Panc1 (cell line): ENCODE measurements around the gene PLEKHA7. TPM values are rescaled to one million over a fixed set of nuclear protein-coding genes. Genes with fewer than 3 reads are reported as not detected.

Experiments
- ATAC-seq: fragments of 200-7000 bp; cut with Tn5 transposase; 2 replicates; pipeline ENCODE4 v1.9.1; 2020; ENCODE audit warnings: mild to moderate bottlenecking, moderate library complexity
- BruUV-seq: library from RNA; stranded (reverse); fragments of 400-500 nt; replicated peaks from 2 replicates; lab custom pipeline; 2021; lab: Mats Ljungman, UMichigan
- CTCF ChIA-PET: fragments of 300-600 bp; sonication (Branson Sonifier 250); formaldehyde crosslinking; loops from one replicate; lab custom pipeline; 2022; ENCODE audit warnings: antibody characterized with exemption; lab: Charles Lee
- POLR2A ChIA-PET: fragments of 300-600 bp; sonication (Branson Sonifier 250); formaldehyde crosslinking; loops from one replicate; lab custom pipeline; 2022; ENCODE audit warnings: antibody characterized with exemption; lab: Charles Lee
- DNase-seq: peaks from one replicate; pipeline ENCODE4 v3.0.0-alpha.2; 2010; ENCODE audit warnings: low read depth, low spot score
- H3K27ac ChIP-seq: 2 replicates; pipeline ENCODE4 v1.5.1; 2011; ENCODE audit warnings: mild to moderate bottlenecking, low read length, inconsistent platforms
- H3K27me3 ChIP-seq: fragments of 200-500 bp; sonication (Bioruptor generic); 2 replicates; pipeline ENCODE4 v1.6.0; 2014; ENCODE audit warnings: low read length, inconsistent platforms; ENCODE audit not compliant: control insufficient read depth, insufficient read depth
- H3K36me3 ChIP-seq: fragments of 200-500 bp; sonication (Bioruptor generic); 2 replicates; pipeline ENCODE4 v1.5.1; 2014; ENCODE audit warnings: inconsistent platforms, mild to moderate bottlenecking, low read length, moderate library complexity; ENCODE audit not compliant: control insufficient read depth, insufficient read depth
- H3K4me1 ChIP-seq: 2 replicates; pipeline ENCODE4 v1.5.1; 2011; ENCODE audit warnings: inconsistent platforms, mild to moderate bottlenecking, low read length, moderate library complexity; ENCODE audit not compliant: control insufficient read depth, insufficient read depth
- H3K4me3 ChIP-seq, 2 experiments: 2 replicates each; pipeline ENCODE4 v1.5.1; 2011 to 2012; ENCODE audit warnings: low read depth in 2 of 2, low read length in 2 of 2, mild to moderate bottlenecking in 2 of 2, inconsistent platforms in 1 of 2, moderate library complexity in 1 of 2
- H3K9me3 ChIP-seq: fragments of 200-500 bp; sonication (Bioruptor generic); 2 replicates; pipeline ENCODE4 v1.5.1; 2014; ENCODE audit warnings: low read depth, mild to moderate bottlenecking, inconsistent platforms, low read length, moderate library complexity; ENCODE audit not compliant: control insufficient read depth, insufficient read depth
- CTCF ChIP-seq: fragments of 450-650 bp; IDR thresholded peaks from 2 replicates; pipeline ENCODE4 v1.5.1; 2017; ENCODE audit warnings: mild to moderate bottlenecking
- POLR2AphosphoS5 ChIP-seq: IDR thresholded peaks from 2 replicates; pipeline ENCODE4 v1.6.1; 2012; ENCODE audit warnings: mild to moderate bottlenecking, low read depth, low read length, moderate library complexity
- REST ChIP-seq, 2 experiments: IDR thresholded peaks; 2 replicates each; pipeline ENCODE4 v1.6.1; 2011 to 2012; ENCODE audit warnings: low read depth in 2 of 2, control low read depth in 1 of 2, low read length in 1 of 2, mild to moderate bottlenecking in 1 of 2, moderate library complexity in 1 of 2; ENCODE audit not compliant: insufficient read depth in 1 of 2
- SIN3A ChIP-seq: IDR thresholded peaks from 2 replicates; pipeline ENCODE4 v1.6.1; 2012; ENCODE audit warnings: low read depth, mild to moderate bottlenecking, low read length, moderate library complexity, borderline replicate concordance; ENCODE audit not compliant: insufficient read depth
- TCF7L2 ChIP-seq: IDR thresholded peaks from 2 replicates; pipeline ENCODE4 v1.6.1; 2011; ENCODE audit warnings: mild to moderate bottlenecking, low read depth, low read length, inconsistent platforms
- in situ Hi-C: cut with HindIII; loops from 2 replicates; pipeline ENCODE4 v1.10.0; 2016; ENCODE audit warnings: low sequenced_read_pairs, low pct_unique_long_range_greater_than_20kb
- intact Hi-C: fragments of 100-400 bp; cut with micrococcal nuclease; formaldehyde crosslinking; loops from one replicate; pipeline ENCODE4 v1.10.0; 2022; ENCODE audit not compliant: unreplicated experiment
- total RNA-seq: library from RNA; stranded (reverse); gene quantifications from one replicate; pipeline ENCODE4 v1.2.1, GENCODE V29; 2021; ENCODE audit not compliant: unreplicated experiment

Gene PLEKHA7
- total RNA-seq, 1 experiment from 2014 or later, result 11.6 TPM

- CTCF ChIA-PET, result no interaction called here
- H3K9me3 ChIP-seq, result no peaks in the 10 kb centered on the region
- BruUV-seq, result no TSS peak
Observed at GRCh38 chr11:16843294-16843693, 170.9 kb downstream of the PLEKHA7 start.

GRCh38 chr11:16841984-16842383, 172.2 kb downstream of the PLEKHA7 start:
- H3K36me3 ChIP-seq, result 0 out of 2 replicates have a peak, but pooled peaks cover 2% of the 10 kb centered on the region
- no peaks in the 10 kb centered on the region for H3K27me3 ChIP-seq
- BruUV-seq, result no TSS peak
- TF ChIP-seq POLR2AphosphoS5 (no peak), TCF7L2 (no peak), SIN3A (no peak), REST (IDR thresholded peaks at IDR 0.05; ENCODE audit: insufficient read depth in 1 of 2, low read depth in 2 of 2, low read length in 1 of 2) (no peak), CTCF (no peak)
- DNase-seq (no peak), ATAC-seq (no peak)
- intact Hi-C loops (no loop called here), in situ Hi-C loops (no loop called here)
- no peaks in the 10 kb centered on the region for H3K9me3 ChIP-seq
- ChIA-PET CTCF (no interaction called here), POLR2A (no interaction called here)
- no peaks in the 10 kb centered on the region for H3K4me1 ChIP-seq
- no peak overlapping the region for H3K27ac ChIP-seq
- no peak overlapping the region for H3K4me3 ChIP-seq

More at GRCh38 chr11:16843294-16843693, 170.9 kb downstream of the PLEKHA7 start:
- POLR2A ChIA-PET, result no interaction called here
- no peak for DNase-seq
- Histone ChIP-seq H3K36me3 (0 out of 2 replicates have a peak, but pooled peaks cover 2% of the 10 kb centered on the region), H3K27ac (no peak overlapping the region), H3K4me1 (no peaks in the 10 kb centered on the region), H3K27me3 (no peaks in the 10 kb centered on the region), H3K4me3 (no peak overlapping the region)
- no peak for ATAC-seq
- in situ Hi-C loops (no loop called here), intact Hi-C loops (no loop called here)
- no peak for TF ChIP-seq SIN3A
- TF ChIP-seq POLR2AphosphoS5, result no peak
- TF ChIP-seq CTCF, result no peak
- TF ChIP-seq TCF7L2, result no peak
- no peak for TF ChIP-seq REST (IDR thresholded peaks at IDR 0.05; ENCODE audit: insufficient read depth in 1 of 2, low read depth in 2 of 2, low read length in 1 of 2)
